ENCODE results near the gene BLOC1S6. TPM values are rescaled to one million over a fixed set of nuclear protein-coding genes. Genes with fewer than 3 reads are reported as not detected.

BLOC1S6 gene
- total RNA-seq, 6 donors from 2014 or later = 20.9 to 51.6 (median 36.9) TPM

DNA sequence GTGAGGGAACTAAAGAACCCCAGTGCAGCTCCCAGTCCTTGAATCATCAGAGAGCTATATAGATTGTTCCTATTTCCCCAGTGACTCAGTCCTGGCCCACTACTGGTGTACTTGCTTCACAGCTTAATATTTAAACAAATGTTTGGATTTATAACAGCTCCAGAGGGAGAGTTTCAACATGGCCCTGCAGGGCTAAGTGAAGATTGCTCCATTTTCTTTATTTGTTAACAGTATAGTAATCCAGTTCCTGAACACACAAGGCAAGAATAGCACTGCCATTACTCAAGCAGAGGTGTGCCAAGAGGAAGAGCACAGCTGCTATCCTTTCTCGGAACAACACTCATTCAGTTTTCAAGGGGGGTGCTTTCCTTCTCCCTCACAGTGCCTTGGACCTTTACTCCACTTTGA lies 54.2 kb downstream of the BLOC1S6 start:
- peak; percentile 69 to 74 for ATAC-seq (ENCODE audit: low FRiP score in 2 of 2)
- Histone ChIP-seq H3K9me3 (no peaks in the 10 kb centered on the region), H3K27ac (peak overlapping the region; percentile 72 to 97 (median 82)), H3K4me1 (peaks cover 84 to 95% (median 87%) of the 10 kb centered on the region in 4 donors), H3K27me3 (no peaks in the 10 kb centered on the region), H3K4me3 (no peak overlapping the region), H3K36me3 (no peaks in the 10 kb centered on the region)
- TF ChIP-seq, protein P1, sequence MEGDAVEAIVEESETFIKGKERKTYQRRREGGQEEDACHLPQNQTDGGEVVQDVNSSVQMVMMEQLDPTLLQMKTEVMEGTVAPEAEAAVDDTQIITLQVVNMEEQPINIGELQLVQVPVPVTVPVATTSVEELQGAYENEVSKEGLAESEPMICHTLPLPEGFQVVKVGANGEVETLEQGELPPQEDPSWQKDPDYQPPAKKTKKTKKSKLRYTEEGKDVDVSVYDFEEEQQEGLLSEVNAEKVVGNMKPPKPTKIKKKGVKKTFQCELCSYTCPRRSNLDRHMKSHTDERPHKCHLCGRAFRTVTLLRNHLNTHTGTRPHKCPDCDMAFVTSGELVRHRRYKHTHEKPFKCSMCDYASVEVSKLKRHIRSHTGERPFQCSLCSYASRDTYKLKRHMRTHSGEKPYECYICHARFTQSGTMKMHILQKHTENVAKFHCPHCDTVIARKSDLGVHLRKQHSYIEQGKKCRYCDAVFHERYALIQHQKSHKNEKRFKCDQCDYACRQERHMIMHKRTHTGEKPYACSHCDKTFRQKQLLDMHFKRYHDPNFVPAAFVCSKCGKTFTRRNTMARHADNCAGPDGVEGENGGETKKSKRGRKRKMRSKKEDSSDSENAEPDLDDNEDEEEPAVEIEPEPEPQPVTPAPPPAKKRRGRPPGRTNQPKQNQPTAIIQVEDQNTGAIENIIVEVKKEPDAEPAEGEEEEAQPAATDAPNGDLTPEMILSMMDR (IDR thresholded peaks at IDR 0.05) = peak in 2 of 6 experiments; percentile 21 to 43
- TF ChIP-seq POLR2A (IDR thresholded peaks at IDR 0.05) = no peak
- TF ChIP-seq EP300 (IDR thresholded peaks at IDR 0.05) = peak; percentile 41 to 93 (median 82)
- peak; percentile 73 to 96 for TF ChIP-seq POLR2AphosphoS5 (IDR thresholded peaks at IDR 0.05)
- WGBS, 2 donors = 11 to 12% methylated on average over 1 of the region's 1 CpG
- DNase-seq = peak in 1 of 2 donors; percentile 75

DNA sequence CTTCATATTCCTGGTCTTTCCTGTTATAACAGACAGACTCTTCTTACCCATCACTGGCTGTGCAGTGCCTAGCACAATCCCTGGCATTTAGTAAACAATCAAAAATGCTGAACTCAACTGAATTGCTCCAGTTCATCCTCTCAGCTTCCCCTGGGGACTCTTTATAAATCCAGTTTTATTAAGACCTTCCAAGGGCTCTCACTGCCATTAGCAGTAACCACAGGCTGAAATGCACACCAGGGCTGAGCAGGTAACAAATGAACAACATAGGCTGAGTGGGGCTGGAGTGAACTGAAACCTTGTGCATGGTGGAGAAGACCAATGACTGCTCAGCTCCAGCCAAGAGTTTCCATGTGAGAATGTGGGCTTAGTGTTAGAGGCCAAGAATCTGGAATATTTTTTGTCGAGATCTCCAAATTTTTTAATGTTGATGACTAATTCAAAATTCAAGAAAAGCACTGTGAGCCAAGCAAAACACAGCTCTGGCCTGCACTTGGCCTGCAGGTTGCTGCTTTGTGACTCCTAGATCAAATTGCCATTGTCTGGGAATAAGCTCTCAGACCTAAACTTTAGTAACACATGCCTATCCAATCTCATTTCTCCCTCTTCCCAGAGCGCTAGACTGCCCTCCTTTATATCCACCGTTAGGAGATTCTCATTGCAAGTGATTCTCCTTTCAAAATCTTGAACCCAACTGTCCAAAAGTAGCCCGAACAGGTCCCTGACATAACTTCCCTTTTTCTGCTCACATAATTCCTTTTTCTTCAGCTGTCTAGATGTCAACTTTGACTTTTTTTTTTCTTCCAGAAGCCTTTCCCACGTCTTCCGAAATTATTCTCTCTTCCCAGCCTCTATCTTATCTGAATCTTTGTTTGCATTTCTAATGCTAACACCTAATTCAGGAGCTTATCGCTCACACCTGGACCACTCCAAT lies 55.1 kb downstream of the BLOC1S6 start:
- no peak overlapping the region for H3K4me3 ChIP-seq
- no peaks in the 10 kb centered on the region for H3K36me3 ChIP-seq
- 42 to 53% methylated on average over 7 of the region's 7 CpGs for WGBS, 2 donors
- ATAC-seq (ENCODE audit: low FRiP score in 2 of 2) (peak in 1 of 2 donors; percentile 60), DNase-seq (no peak)
- no peaks in the 10 kb centered on the region for H3K9me3 ChIP-seq
- no peaks in the 10 kb centered on the region for H3K27me3 ChIP-seq
- TF ChIP-seq POLR2A (IDR thresholded peaks at IDR 0.05) = no peak
- TF ChIP-seq, protein P1 (IDR thresholded peaks at IDR 0.05) = no peak
- no peak for TF ChIP-seq EP300 (IDR thresholded peaks at IDR 0.05)
- TF ChIP-seq POLR2AphosphoS5 (IDR thresholded peaks at IDR 0.05) = no peak
- H3K27ac ChIP-seq = peak overlapping the region; percentile 72 to 97 (median 82)
- peaks cover 81 to 95% (median 81%) of the 10 kb centered on the region in 4 donors for H3K4me1 ChIP-seq

DNA sequence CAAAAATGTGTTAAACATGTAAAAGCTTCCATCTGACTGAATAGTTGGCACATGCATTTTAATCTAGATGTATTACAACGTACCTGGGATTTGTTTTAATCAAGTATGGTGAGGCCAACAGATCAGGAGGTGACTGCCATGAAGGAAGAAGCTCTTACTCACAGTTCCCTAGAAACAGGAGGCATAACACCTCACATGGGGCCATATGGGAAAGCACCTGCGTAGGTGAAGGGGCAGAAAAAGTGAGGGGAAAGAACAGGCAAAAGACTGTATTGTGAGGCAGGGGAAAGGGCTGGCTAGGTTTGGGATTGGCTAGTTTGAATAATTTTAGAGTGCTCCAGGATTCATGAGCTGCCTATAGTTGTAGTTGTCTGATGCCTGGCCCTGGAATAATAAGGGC lies 57.3 kb downstream of the BLOC1S6 start:
- no peak overlapping the region for H3K4me3 ChIP-seq
- peak overlapping the region; percentile 68 to 75 (median 74) for H3K27ac ChIP-seq
- H3K4me1 ChIP-seq = peaks cover 76 to 91% (median 82%) of the 10 kb centered on the region in 4 donors
- no peak for ATAC-seq (ENCODE audit: low FRiP score in 2 of 2)
- 45% methylated on average over 2 of the region's 2 CpGs for WGBS, 2 donors
- H3K36me3 ChIP-seq = no peaks in the 10 kb centered on the region
- no peaks in the 10 kb centered on the region for H3K27me3 ChIP-seq
- TF ChIP-seq EP300 (IDR thresholded peaks at IDR 0.05) = no peak
- no peaks in the 10 kb centered on the region for H3K9me3 ChIP-seq
- DNase-seq = no peak

DNA sequence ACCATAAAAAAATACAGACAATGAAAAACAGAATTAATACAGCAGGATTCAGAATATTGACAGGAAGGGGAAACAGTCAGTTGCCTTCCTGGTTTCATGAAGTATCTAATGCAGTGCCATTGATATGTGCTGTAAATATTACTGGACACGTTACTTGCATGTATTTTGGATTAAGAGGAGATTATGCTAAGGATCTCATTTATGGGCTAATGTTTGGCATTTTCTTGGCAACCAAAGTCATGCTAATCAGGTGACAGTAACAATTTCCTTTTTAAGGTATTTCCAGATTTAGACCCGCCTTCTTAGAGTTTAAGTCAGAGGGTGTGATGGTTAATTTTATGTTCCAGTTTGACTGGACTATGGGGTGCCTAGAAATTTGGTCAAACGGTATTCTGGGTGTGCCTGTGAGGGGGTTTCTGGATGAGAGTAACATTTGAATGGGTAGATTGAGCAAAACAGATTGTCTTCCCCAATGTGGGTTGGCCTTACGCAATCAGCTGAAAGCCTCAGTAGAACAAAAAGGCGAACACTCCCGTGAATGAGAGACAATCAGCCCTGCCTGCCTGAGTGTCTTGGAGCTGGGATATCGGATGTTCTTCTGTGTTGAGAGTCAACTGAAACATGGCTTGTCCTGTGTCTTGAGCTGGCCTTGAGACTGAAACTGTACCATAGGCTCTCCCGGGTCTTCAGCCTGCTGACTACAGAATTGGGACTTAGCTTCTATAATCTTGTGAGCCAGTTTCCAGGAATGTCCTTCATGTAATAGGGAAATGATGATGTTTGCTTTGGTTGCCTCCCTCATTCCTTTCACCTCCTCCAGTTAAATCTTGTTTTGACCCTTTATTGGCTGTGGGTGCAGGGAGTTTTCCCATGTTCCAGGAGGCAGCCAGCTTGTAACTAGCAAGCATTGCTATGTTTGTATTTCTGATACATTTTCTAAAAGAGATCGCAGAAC lies 58.1 kb downstream of the BLOC1S6 start:
- DNase-seq (peak in 1 of 2 donors; percentile 67), ATAC-seq (ENCODE audit: low FRiP score in 2 of 2) (peak; percentile 51 to 60)
- Histone ChIP-seq H3K27me3 (no peaks in the 10 kb centered on the region), H3K4me3 (peak overlapping the region in 2 of 4 donors; percentile 2 to 11), H3K9me3 (no peaks in the 10 kb centered on the region), H3K4me1 (peaks cover 77 to 89% (median 81%) of the 10 kb centered on the region in 4 donors), H3K36me3 (no peaks in the 10 kb centered on the region), H3K27ac (peak overlapping the region; percentile 68 to 75 (median 74))
- WGBS, 2 donors = 50 to 54% methylated on average over 9 of the region's 9 CpGs
- TF ChIP-seq POLR2AphosphoS5 (IDR thresholded peaks at IDR 0.05) (peak; percentile 14 to 72), POLR2A (IDR thresholded peaks at IDR 0.05) (peak in 1 of 4 donors; percentile 16), EP300 (IDR thresholded peaks at IDR 0.05) (peak; percentile 34 to 77 (median 66))
- TF ChIP-seq, protein P1 (IDR thresholded peaks at IDR 0.05) = no peak
